HG03558 (cell line): ENCODE results near the gene LIAS.

Experiments
- ATAC-seq: cut with Tn5 transposase; IDR thresholded peaks from one replicate; pipeline ENCODE4 v1.9.1; 2021; ENCODE audit warnings: moderate number of reproducible peaks; ENCODE audit not compliant: unreplicated experiment; ENCODE audit errors: extremely low read depth

LIAS gene

DNA sequence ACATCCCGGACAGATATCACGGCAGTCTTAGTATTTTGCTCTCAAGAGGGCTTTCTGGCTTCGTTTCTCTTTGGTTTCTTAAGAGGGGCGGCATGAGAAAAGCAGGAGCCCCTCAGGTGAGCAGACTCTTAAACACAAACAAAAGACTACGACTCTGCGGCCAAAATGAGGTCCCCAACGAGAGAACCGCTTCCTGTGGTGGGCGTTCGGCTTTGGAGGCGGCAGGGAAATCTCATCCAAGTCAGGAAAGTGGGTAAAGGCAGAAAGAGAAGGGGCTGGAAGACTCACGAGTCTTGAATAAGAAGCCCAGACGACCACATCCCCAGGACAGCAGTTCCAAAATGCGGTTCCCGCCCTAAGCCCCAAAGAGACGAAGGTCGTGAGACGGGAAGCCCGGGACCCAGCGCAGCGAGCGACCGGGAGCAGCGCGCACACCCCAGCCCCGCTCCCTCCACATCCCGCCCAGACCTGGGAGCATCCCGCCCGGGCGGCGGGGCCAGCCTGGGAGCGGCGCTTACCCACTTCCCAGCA lies 68.0 kb downstream of the LIAS start:
- no peak for ATAC-seq

DNA sequence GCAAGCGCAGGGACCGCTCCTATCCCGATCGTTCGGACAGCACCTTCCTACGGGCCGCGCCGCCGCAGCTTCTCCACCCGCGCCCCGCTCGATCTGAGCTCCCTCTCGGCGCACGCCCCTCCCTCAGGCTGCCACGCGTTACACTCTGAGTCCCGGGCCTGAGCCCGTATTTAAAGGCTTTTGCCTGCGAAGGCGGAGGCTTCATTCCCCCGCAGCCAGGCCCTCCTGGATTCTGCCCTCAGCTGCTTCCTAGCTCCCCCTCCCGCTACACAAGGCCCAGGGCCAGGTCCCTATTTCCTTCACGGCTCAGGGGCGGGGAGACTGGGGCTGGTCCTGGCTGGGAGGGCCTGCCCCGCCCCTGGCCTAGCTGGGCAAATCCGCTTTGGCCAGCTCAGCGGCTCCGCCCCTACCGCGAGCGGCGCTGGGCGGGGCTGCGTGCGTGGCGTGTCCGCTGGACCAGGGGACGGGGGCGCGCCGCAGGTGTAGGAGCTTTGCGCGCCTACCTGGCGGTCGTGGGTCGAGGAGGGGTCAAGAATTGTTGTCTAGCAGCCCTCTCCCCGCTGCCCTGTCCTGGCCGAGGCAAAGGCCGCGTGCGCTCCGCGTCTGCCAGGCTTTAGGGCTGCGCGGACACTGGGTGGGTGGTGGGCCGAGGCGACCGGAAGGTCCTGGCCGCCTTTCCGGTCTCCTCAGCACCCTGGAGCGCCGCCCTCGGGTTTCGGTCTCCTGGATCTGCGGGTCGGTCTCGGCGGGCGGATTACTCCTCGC lies 68.6 kb downstream of the LIAS start, which contains the start of gene UGDH:
UGDH (minus strand) TSS at position 144 of the 765 bp plus-strand sequence. CDS start 5,927 bp downstream, outside the sequence.
- ATAC-seq, result peak; percentile 84

DNA sequence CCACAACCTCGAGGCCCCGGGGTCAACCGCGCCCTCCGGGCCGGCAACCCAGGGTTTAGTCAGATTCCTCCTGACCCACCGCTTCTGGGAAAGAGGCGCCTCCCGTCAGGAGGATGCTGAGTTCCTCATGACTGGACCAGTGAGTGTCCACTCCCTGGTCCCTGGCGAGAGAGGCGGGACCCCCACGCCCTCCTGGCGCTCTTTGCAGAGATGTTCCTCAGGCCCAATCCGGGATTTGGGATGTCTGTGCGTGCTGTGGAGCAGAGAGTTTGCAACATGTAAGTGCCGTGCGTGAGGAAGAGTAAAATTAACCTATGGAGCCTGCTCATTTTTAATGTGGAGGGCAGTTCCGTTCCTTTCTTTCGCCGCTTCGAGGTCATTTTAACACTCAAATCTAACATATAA lies 69.2 kb downstream of the LIAS start:
- ATAC-seq, result no peak
